Natural killer cell treated with Interleukin-12 subunit alpha and Interleukin-12 subunit beta and Interleukin-15 and Interleukin-18, amount 100 ng/mL, for 72 hours (primary cell): ENCODE data around the gene KIF6. TPM values are rescaled to one million over a fixed set of nuclear protein-coding genes. Genes with fewer than 3 reads are reported as not detected.

Source experiments
- ATAC-seq, 2 donors: fragments of 150-1000 bp; cut with Tn5 transposase in 1 of 2; sonication (Bioruptor Pico), chemical (Tn5 transposase) in 1 of 2; 2 replicates each; pipeline ENCODE4 v1.10.0; 2021
- DNase-seq: peaks from one replicate; pipeline ENCODE4 v3.0.0; 2022; ENCODE audit warnings: low spot score
- H3K27ac Mint-ChIP-seq, 2 donors: 1 replicate in 1 of 2; 2 replicates in 1 of 2; pipeline ENCODE4 v1.8.0; 2022; ENCODE audit warnings: mixed read lengths in 2 of 2, mild to moderate bottlenecking in 1 of 2, moderate library complexity in 1 of 2
- H3K27me3 Mint-ChIP-seq, 2 donors: 1 replicate in 1 of 2; 2 replicates in 1 of 2; pipeline ENCODE4 v1.8.0; 2022; ENCODE audit warnings: mixed read lengths in 2 of 2
- H3K36me3 Mint-ChIP-seq: one replicate; pipeline ENCODE4 v1.8.0; 2022; ENCODE audit warnings: mixed read lengths
- H3K4me1 Mint-ChIP-seq, 2 donors: 1 replicate in 1 of 2; 2 replicates in 1 of 2; pipeline ENCODE4 v1.8.0; 2022; ENCODE audit warnings: low read depth in 2 of 2, mixed read lengths in 2 of 2, mild to moderate bottlenecking in 1 of 2
- H3K4me3 Mint-ChIP-seq: one replicate; pipeline ENCODE4 v1.8.0; 2022; ENCODE audit warnings: mixed read lengths
- H3K9me3 Mint-ChIP-seq: 2 replicates; pipeline ENCODE4 v1.8.0; 2022; ENCODE audit warnings: mixed read lengths
- total RNA-seq, 2 donors: library from RNA; stranded (reverse); gene quantifications; one replicate each; pipeline ENCODE4 v1.2.3, GENCODE V29; 2022

The KIF6 gene
- total RNA-seq, 2 donors from 2014 or later = not detected

- H3K36me3 Mint-ChIP-seq = no peaks in the 10 kb centered on the region
- no peak overlapping the region for H3K27ac Mint-ChIP-seq
These were observed 285.2 kb downstream of the KIF6 start for GRCh38 chr6:39440039-39440426.

GRCh38 chr6:39439342-39440038 is 285.7 kb downstream of the KIF6 start:
- Mint-ChIP-seq H3K4me1 (no peaks in the 10 kb centered on the region), H3K27me3 (peaks cover 17 to 31% of the 10 kb centered on the region in 2 donors), H3K9me3 (no peaks in the 10 kb centered on the region), H3K36me3 (no peaks in the 10 kb centered on the region), H3K27ac (no peak overlapping the region), H3K4me3 (no peak overlapping the region)
- DNase-seq = no peak
- ATAC-seq = no peak

More at GRCh38 chr6:39440039-39440426, 285.2 kb downstream of the KIF6 start:
- Mint-ChIP-seq H3K4me3 (no peak overlapping the region), H3K4me1 (no peaks in the 10 kb centered on the region), H3K9me3 (no peaks in the 10 kb centered on the region), H3K27me3 (peaks cover 12 to 36% of the 10 kb centered on the region in 2 donors)
- no peak for ATAC-seq
- DNase-seq = no peak

- H3K4me1 Mint-ChIP-seq = no peaks in the 10 kb centered on the region
- ATAC-seq (no peak), DNase-seq (no peak)
- H3K36me3 Mint-ChIP-seq = no peaks in the 10 kb centered on the region
- H3K9me3 Mint-ChIP-seq = no peaks in the 10 kb centered on the region
- no peak overlapping the region for H3K4me3 Mint-ChIP-seq
- no peak overlapping the region for H3K27ac Mint-ChIP-seq
- H3K27me3 Mint-ChIP-seq = peaks cover 19 to 31% of the 10 kb centered on the region in 2 donors
These were observed 291.6 kb downstream of the KIF6 start for GRCh38 chr6:39433630-39434029.

GRCh38 chr6:39432330-39433025 is 292.7 kb downstream of the KIF6 start:
- ATAC-seq = peak in 1 of 2 donors; percentile 46

GRCh38 chr6:39430871-39431523 is 294.2 kb downstream of the KIF6 start:
- Mint-ChIP-seq H3K27me3 (peaks cover 22 to 26% of the 10 kb centered on the region in 2 donors), H3K9me3 (no peaks in the 10 kb centered on the region), H3K27ac (no peak overlapping the region), H3K36me3 (no peaks in the 10 kb centered on the region), H3K4me1 (no peaks in the 10 kb centered on the region), H3K4me3 (no peak overlapping the region)
- DNase-seq (no peak), ATAC-seq (no peak)

More at GRCh38 chr6:39432330-39433025, 292.7 kb downstream of the KIF6 start:
- Mint-ChIP-seq H3K4me3 (no peak overlapping the region), H3K9me3 (no peaks in the 10 kb centered on the region), H3K27ac (no peak overlapping the region), H3K36me3 (no peaks in the 10 kb centered on the region), H3K27me3 (peaks cover 22 to 35% of the 10 kb centered on the region in 2 donors), H3K4me1 (no peaks in the 10 kb centered on the region)
- no peak for DNase-seq

GRCh38 chr6:39430446-39430845 is 294.8 kb downstream of the KIF6 start:
- Mint-ChIP-seq H3K36me3 (no peaks in the 10 kb centered on the region), H3K4me1 (no peaks in the 10 kb centered on the region), H3K4me3 (no peak overlapping the region), H3K27ac (no peak overlapping the region), H3K9me3 (no peaks in the 10 kb centered on the region), H3K27me3 (peaks cover 22% of the 10 kb centered on the region in 2 donors)
- DNase-seq (no peak), ATAC-seq (no peak)

- Mint-ChIP-seq H3K36me3 (no peaks in the 10 kb centered on the region), H3K27ac (no peak overlapping the region), H3K9me3 (no peaks in the 10 kb centered on the region), H3K4me1 (no peaks in the 10 kb centered on the region), H3K4me3 (no peak overlapping the region), H3K27me3 (peaks cover 16 to 22% of the 10 kb centered on the region in 2 donors)
- ATAC-seq (no peak), DNase-seq (no peak)
These were observed 296.4 kb downstream of the KIF6 start for GRCh38 chr6:39428816-39429215.

GRCh38 chr6:39428152-39428551 is 297.1 kb downstream of the KIF6 start:
- Mint-ChIP-seq H3K27ac (no peak overlapping the region), H3K9me3 (no peaks in the 10 kb centered on the region), H3K4me3 (no peak overlapping the region), H3K36me3 (no peaks in the 10 kb centered on the region), H3K4me1 (no peaks in the 10 kb centered on the region), H3K27me3 (peaks cover 16 to 22% of the 10 kb centered on the region in 2 donors)
- ATAC-seq (no peak), DNase-seq (no peak)

GRCh38 chr6:39426073-39426456 is 299.1 kb downstream of the KIF6 start:
- no peak overlapping the region for H3K4me3 Mint-ChIP-seq
- H3K9me3 Mint-ChIP-seq = no peaks in the 10 kb centered on the region
- ATAC-seq (no peak), DNase-seq (no peak)
- H3K27ac Mint-ChIP-seq = no peak overlapping the region
- H3K36me3 Mint-ChIP-seq = no peaks in the 10 kb centered on the region
- H3K4me1 Mint-ChIP-seq = no peaks in the 10 kb centered on the region
- peaks cover 18 to 22% of the 10 kb centered on the region in 2 donors for H3K27me3 Mint-ChIP-seq

GRCh38 chr6:39425346-39426072 is 299.7 kb downstream of the KIF6 start:
- Mint-ChIP-seq H3K27ac (no peak overlapping the region), H3K27me3 (peaks cover 20 to 22% of the 10 kb centered on the region in 2 donors), H3K4me3 (no peak overlapping the region), H3K9me3 (no peaks in the 10 kb centered on the region), H3K4me1 (no peaks in the 10 kb centered on the region), H3K36me3 (no peaks in the 10 kb centered on the region)
- no peak for DNase-seq
- no peak for ATAC-seq

GRCh38 chr6:39424831-39425230 is 300.4 kb downstream of the KIF6 start:
- Mint-ChIP-seq H3K27ac (no peak overlapping the region), H3K36me3 (no peaks in the 10 kb centered on the region), H3K9me3 (no peaks in the 10 kb centered on the region), H3K4me3 (no peak overlapping the region), H3K27me3 (peaks cover 16 to 17% of the 10 kb centered on the region in 2 donors), H3K4me1 (no peaks in the 10 kb centered on the region)
- DNase-seq = no peak
- ATAC-seq = no peak

- Mint-ChIP-seq H3K36me3 (no peaks in the 10 kb centered on the region), H3K27me3 (peaks cover 0 to 8% of the 10 kb centered on the region in 2 donors), H3K4me1 (no peaks in the 10 kb centered on the region), H3K4me3 (no peak overlapping the region), H3K27ac (no peak overlapping the region), H3K9me3 (no peaks in the 10 kb centered on the region)
- DNase-seq (no peak), ATAC-seq (peak in 1 of 2 donors; percentile 3)
These were observed 303.0 kb downstream of the KIF6 start for GRCh38 chr6:39422238-39422637.

- no peak for DNase-seq
- no peak for ATAC-seq
- Mint-ChIP-seq H3K36me3 (no peaks in the 10 kb centered on the region), H3K4me1 (no peaks in the 10 kb centered on the region), H3K4me3 (no peak overlapping the region), H3K9me3 (no peaks in the 10 kb centered on the region), H3K27me3 (peaks cover 0 to 8% of the 10 kb centered on the region in 2 donors), H3K27ac (no peak overlapping the region)
These were observed 303.6 kb downstream of the KIF6 start for GRCh38 chr6:39421383-39422225.
